CD4-positive, alpha-beta T cell treated with Interleukin-1 beta for 1 hour (primary cell): ENCODE data around the gene ZNF835.
A peak's percentile ranks its signal among the peaks of the same experiment; 100 is the strongest.

Experiments
- DNase-seq, 2 donors: peaks; one replicate each; pipeline ENCODE4 v3.0.0-alpha.2; 2020 to 2022

The ZNF835 gene

DNA sequence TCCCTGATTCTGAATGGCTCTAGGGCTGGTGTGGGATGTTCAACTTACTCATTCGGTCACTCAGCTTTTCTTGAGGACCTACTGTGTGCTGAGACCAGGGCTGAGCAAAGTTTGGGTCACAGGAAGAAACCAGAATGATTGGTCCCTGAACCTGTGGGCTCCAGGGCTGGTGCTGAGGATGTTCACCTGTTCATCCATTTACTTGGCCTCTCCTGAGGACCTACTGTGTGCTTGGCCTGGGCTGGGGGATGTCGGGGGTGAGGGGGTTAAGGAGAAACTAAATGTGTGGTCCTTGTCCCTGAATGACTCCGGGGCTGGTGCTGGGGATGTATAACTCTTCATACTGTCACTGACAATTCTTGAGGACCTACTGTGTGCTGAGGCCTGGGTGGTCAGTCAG is 10.3 kb downstream of the ZNF835 start:
- no peak for DNase-seq

DNA sequence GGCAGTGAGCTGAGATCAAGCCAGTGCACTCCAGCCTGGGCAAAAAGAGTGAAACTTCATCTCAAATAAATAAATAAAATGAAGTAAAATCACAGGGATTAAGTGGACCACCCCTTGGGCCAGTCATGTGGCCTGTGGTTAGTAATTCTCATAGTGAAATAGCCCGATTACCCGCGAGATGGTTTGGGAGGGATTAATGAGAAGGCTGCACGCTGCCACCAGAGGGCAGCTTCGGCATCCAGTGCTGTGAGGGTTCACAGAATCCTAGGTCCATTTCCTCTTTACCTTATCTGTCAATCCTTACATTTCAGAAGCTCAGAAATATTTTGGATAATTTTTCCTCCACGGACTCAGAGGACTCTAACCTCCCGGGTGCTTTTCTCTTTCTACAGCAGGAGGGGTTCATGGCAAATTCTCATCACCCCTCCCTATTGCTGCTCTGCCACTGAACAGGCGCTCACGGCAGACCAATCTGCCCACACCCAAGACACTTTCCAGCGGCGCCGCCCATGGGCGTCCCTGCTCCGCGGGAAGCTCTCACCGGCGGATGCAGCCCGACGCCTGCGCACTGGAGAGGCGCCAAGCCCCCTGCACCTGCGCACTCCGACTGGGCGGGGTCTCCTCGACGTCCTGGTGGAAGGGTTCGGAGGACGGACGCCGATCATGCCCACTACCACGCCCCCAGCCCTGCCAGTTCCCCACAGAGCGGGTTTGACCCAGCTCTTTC is 11.0 kb downstream of the ZNF835 start:
- DNase-seq: no peak

DNA sequence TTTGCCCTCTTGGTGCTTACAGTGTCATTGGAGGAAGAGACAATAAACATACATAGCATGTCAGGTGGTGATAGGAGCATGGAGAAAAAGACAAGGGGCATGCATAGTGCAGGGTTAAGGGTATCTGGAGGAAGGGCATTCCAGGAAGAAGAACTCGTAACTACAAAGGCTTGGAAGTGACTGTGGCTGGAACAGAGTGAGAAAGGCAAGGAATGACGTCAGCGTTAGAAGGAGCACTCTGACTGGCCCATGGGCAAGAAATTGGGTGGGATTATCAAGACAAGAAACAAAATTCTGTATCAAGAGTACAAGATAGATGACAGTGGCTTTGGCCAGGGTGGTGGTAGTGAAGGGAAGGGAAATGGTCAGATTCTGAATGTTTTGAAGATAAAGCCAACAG is 17.4 kb downstream of the ZNF835 start:
- no peak for DNase-seq

DNA sequence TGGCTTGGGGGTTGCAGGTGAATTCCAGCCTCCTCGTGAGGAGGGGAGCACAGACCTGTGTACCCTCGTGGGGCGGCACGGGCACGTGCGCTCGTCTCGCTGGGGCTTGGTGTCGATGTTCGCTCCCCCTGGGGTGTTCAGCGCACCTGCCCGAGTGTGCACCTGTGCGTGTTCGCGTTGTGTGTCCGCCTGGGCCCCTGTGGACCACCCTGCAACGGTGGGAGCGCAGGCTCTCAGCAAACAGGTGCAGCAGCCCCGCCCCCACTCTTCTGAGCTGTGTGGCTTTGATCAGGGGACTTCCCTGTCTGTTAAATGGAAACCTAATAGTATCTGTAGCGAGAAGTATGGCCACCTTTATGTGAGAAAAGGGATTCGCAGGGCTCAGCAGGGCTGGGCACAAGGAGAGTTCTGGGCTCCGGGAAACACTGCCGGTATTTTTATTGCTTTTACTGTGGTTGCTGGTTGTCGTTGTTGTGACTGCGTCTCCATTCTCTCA is 28.0 kb downstream of the ZNF835 start:
- DNase-seq: no peak

DNA sequence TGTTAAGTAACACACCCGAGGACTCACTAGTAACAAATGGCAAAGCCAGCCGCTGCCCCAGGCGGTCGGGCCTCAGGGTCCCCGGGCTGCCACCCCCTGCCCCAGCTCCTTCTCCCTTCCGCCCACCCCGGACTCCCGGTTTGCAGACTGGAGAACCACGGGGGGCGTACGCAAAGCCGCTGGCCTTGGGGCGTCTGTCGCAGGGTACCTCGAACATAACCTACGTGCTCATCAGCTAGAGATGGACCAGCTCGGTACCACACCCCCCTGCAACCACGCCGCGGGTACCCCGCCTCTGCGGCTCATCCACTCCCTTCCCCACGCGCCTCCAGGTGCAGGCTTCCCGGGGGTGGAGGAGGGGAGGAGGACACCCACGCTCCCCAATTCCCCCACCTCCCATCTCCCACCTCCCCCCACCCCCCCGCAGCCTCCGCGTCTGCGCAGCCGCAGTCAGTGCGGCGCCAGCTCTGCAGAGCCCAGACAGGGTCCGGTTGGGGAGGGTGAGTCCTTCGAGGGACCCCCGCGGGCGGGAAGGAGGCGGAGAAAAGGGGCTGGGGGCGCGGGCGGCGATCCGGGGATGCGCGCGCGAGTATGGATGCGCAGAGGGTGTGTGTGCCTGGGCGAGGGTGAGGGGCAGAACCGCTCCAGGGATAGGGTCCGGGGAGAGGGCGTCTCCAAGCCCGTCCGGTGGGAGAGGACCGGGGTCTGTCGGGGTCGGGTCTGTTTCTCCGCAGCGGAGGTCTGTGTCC is 28.7 kb downstream of the ZNF835 start, which contains the start of gene SMIM17:
TSS of gene SMIM17 (plus strand) at position 449 of the 749 bp plus-strand sequence. CDS start 2,509 bp downstream, outside the sequence.
- DNase-seq: no peak

DNA sequence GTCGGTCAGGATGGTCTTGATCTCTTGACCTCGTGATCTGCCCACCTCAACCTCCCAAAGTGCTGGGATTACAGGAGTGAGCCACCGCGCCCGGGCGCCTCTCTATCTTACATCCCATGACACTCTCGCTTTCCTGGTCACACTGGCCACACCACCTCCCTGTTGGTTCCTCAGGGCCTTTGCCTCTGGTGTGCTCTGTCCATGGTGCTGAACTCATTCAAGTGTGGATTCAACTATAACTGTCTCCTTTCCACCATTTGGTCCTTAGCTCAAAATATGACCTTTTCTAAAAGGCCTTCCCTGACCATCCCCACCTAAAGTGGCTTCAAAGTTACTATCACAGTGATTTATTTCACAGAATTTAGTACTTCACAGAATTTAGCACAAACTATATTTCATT is 32.3 kb downstream of the ZNF835 start:
- no peak for DNase-seq

DNA sequence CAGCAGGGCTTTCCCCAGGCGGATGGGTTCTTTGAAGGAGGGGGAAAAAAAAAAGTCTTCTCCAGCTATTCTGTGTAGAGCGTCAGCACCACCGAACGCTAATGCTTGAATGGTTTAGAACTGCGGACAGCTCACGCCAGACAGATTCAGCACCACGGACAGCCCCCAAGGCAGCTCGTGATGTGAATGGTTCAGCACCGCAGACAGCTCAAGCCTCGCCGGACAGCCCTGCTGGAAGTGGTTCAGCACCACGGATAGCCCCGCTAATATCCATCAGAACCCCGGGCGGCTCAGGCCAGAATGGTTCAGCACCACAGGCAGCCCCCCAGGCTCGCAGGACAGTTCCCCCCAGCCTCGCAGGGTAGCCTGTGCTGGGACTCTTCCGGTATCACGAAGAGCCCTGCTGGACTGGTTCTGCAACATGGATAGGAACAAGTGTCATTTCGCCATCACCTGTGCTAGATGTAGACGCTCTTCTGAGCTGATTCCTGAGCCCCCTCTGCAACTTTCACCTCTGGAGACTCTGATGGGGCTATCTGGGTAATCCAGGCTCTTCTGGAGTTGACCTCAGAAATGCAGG is 33.5 kb downstream of the ZNF835 start:
- peak in 1 of 2 donors; percentile 5 for DNase-seq

DNA sequence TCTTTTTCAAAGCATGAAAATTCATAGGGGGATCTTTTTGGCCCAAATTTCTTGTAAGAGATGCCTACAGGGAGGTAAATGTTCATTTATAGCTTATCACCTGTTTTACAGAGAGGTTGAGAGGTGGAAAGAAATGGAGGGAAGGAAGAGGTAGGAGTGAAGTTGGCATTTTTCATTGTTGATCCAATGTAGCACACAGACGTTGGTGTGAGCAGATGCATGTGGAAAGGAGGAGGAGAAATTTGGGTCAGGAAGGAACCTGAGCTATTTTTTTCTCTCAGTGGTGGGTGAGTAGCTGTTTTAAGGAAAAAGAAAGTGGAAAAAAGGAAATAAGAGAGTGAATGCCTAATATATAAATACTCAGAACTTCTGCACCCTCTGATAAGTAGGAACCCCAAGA is 38.5 kb downstream of the ZNF835 start:
- no peak for DNase-seq

DNA sequence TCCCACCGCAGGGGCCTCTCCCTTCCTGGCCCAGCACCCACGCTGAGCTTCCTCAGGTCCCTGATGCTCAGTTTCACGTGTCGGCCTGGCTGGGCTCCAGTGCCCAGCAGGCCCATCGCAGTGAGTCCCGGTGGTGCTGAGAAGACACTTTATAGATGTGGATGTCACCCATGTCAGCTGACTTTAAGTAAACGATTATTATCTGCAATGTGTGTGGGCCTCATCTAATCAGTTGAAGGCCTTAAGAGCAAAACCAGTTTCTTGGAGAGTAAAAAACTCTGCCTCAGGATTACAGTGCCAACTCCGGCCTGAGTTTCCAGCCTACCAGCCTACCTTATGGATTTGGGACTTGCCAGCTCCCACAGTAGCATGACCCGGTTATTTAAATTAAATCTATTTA is 45.8 kb downstream of the ZNF835 start:
- no peak for DNase-seq

DNA sequence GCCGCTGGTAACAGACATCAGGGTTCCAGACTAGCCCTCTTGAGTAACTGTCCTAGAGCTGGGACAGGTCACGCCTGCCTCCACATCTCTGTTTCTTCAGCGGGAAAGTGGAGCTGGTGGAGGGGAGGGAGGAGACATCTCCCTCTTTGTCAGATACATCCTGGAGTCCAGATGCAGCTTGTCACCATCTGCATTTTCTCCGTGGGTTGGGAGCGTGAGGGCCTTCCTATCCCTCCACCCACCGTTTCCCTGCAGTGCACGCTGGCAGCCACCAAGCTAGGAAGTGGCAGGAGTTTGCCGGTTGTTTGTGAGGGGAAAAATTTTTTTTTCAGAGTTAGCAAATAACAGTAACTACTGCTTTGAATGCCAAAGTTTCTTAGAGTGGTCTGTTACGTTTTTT is 48.6 kb downstream of the ZNF835 start:
- no peak for DNase-seq

DNA sequence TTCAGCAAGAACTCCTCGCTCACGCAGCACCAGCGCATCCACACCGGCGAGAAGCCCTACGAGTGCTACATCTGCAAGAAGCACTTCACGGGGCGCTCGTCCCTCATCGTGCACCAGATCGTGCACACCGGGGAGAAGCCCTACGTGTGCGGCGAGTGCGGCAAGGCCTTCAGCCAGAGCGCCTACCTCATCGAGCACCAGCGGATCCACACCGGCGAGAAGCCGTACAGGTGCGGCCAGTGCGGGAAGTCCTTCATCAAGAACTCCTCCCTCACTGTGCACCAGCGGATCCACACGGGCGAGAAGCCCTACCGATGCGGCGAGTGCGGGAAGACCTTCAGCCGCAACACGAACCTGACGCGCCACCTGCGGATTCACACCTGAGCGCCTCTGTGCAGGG is 49.2 kb downstream of the ZNF835 start:
- DNase-seq: no peak

DNA sequence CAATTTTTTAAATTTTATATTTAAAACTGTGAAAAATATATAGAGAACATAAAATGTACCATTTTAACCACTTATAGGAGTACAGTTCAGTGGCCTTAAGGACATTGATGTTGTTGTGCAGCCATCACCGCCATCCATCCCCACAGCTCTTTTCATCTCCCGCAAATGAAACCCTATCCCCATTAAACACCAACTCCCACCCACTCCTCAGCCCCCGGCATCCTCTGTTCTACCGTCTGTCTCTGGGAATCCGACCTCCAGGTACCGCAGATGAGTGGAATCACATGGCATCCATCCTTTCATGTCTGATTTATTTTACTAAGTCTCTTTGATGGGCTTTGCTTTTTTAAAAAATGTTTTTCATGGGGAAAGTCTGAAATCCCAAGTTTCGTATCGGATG is 52.4 kb downstream of the ZNF835 start:
- DNase-seq: no peak

DNA sequence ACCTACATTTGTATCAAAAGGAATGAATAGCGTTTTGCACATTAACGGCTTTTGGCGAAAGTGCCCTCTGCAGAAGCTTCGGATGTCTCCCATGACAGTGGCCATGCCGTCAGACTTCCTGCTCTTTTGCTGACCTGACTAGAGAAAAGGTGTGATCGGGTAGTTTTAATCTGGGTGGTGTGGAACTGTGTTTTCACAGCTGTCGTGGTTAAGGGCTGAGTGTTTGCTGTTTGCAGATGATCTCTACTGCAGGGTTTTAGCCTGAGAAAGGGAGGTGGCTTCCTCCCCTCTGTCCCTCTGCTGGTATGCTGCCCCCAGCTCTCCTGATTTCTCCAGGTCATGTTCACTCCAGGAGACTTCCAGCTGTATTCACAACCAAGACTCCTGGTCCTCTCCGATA is 54.0 kb downstream of the ZNF835 start:
- DNase-seq: no peak

DNA sequence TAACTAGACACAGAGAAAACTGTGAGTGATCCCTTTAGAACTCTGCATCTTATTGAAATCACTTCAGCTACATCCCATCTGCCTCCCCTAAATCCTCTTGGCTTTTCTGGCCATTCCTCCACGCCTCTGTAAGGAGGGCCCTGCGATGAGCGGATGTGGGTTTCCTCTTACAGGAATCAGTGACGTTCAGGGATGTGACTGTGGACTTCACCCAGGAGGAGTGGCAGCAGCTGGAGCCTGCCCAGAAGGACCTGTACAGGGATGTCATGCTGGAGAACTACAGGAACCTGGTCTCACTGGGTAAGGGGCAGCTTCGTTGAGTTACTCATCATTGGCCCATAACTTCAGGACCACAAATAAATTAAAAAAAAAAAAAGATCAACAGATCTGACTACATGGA is 57.9 kb downstream of the ZNF835 start:
- DNase-seq: no peak

DNA sequence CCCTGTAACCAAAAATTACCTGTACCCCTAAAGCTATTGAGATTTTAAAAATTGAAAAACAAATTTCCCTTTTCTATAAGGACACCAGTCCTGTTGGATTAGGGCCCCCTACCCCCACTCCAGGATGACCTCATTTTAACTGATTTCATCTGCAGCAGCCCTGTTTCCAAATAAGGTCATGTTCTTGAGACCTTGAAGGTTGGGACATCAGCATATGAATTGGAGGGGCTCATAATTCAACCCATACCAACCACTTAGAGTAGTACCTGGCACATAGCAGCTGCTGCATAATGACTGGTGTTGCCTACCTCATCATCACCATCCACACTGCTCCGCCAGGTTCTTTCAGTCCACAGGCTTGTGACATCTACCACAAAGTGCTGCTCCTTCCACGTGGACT is 58.8 kb downstream of the ZNF835 start:
- DNase-seq: no peak
